ENCODE results near the gene SP140. TPM values are rescaled to one million over a fixed set of nuclear protein-coding genes. Genes with fewer than 3 reads are reported as not detected.

The SP140 gene
- total and polyA plus RNA-seq, 2 of the 8 experiments (the other 6 are each of a cell fraction or from before 2014, with no cell fraction given), result 0.23 to 1.3 TPM

DNA sequence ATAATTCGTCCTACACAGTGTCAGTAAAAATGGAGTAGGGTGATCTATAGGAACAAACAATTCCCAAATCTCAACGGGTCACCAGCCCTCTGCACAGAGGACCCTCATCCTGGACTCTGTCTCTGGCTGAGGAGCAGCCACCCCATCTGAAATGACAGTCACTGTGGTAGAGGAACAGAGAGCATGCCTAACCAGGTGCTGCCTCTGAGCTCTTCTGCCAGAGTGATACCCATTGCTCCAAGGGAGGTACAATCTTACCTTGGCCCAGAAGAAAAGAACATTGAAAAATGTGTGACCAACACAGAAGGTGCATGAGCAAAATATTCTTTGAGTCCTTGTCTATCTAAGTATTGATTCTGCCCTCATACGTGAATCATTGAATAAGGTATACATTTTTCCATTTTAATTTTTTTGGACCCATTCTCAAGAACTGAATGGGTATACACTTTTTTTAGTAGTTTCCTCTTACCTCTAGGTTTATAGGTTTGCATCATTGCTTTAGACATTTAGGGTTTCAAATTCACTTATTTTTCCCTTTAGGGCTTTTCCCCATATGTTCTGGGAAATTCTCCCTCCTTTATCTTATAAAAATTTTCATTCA is 8.7 kb downstream of the SP140 start:
- Histone ChIP-seq H3K36me3 (ENCODE audit: control insufficient read depth in 2 of 4, insufficient read depth in 4 of 4, low read length in 3 of 4) (no peaks in the 10 kb centered on the region; a peak in 1 of 8 replicates), H2BK12ac (ENCODE audit: low read depth, low read length) (no peak overlapping the region), H4K8ac (ENCODE audit: extremely low read depth, insufficient read depth, low read length) (no peak overlapping the region), H3K23me2 (ENCODE audit: low read depth, low read length) (no peaks in the 10 kb centered on the region), H2BK20ac (ENCODE audit: low read length) (no peak overlapping the region), H3K18ac (ENCODE audit: extremely low read depth, low read length) (no peak overlapping the region; the same call in 1 of the 2 replicates), H3K4ac (replicated peaks; ENCODE audit: insufficient read length, low read depth, low read length) (no peak overlapping the region), H3K79me1 (ENCODE audit: low read depth, low read length) (no peaks in the 10 kb centered on the region), H3K4me2 (ENCODE audit: insufficient read depth in 1 of 2, low read depth in 2 of 2, low read length in 2 of 2) (no peak overlapping the region), H2BK5ac (ENCODE audit: low read depth, low read length) (no peak overlapping the region), H3K27ac (ENCODE audit: low read depth, low read length) (no peak overlapping the region), H4K5ac (ENCODE audit: insufficient read length, low read depth, low read length) (no peak overlapping the region), H3K23ac (ENCODE audit: insufficient read length) (no peak overlapping the region), H3K14ac (ENCODE audit: insufficient read length) (no peak overlapping the region), H2BK120ac (replicated peaks; ENCODE audit: low read depth, low read length) (no peak overlapping the region), H3K9me3 (ENCODE audit: insufficient read depth in 2 of 2, low read depth in 1 of 2, low read length in 1 of 2) (no peaks in the 10 kb centered on the region; a peak in 1 of 4 replicates), H4K20me1 (replicated peaks in 1 of 2; ENCODE audit: control insufficient read depth in 1 of 2, insufficient read depth in 2 of 2, low read length in 2 of 2) (no peaks in the 10 kb centered on the region), H3K4me3 (ENCODE audit: extremely low read depth in 1 of 4, insufficient read depth in 2 of 4, low read depth in 3 of 4, low read length in 4 of 4) (no peak overlapping the region), H3K79me2 (ENCODE audit: control insufficient read depth in 1 of 2, insufficient read depth in 2 of 2, low read length in 2 of 2) (no peaks in the 10 kb centered on the region), H2BK15ac (ENCODE audit: low read length) (no peak overlapping the region), H2AFZ (ENCODE audit: low read length) (no peak overlapping the region), H4K91ac (replicated peaks; ENCODE audit: insufficient read length, low read length) (no peak overlapping the region), H3K27me3 (replicated peaks in 1 of 4; ENCODE audit: control insufficient read depth in 3 of 4, extremely low read depth in 1 of 4, insufficient read depth in 3 of 4, low read length in 3 of 4) (no peaks in the 10 kb centered on the region), H2AK5ac (ENCODE audit: low read depth, low read length) (no peak overlapping the region), H3K56ac (replicated peaks; ENCODE audit: insufficient read length, low read depth, low read length) (no peak overlapping the region), H3K9ac (replicated peaks in 1 of 4; ENCODE audit: extremely low read depth in 1 of 4, low read depth in 3 of 4, low read length in 3 of 4) (no peak overlapping the region), H3K4me1 (replicated peaks in 1 of 4; ENCODE audit: control insufficient read depth in 3 of 4, insufficient read depth in 4 of 4, low read length in 3 of 4) (peaks cover 0 to 3% (median 0%) of the 10 kb centered on the region in 4 experiments; a peak in 1 of 7 replicates)
- 83% methylated on average over 3 of the region's 3 CpGs; no CpG with 5 or more reads in 1 of the 2 experiments for WGBS, 2 experiments (ENCODE audit: extremely low coverage in 1 of 2, insufficient coverage in 1 of 2, insufficient read length in 1 of 2, insufficient replicate concordance in 2 of 2, low coverage in 1 of 2, low lambda C conversion rate in 2 of 2, missing lambda C conversion rate in 1 of 2)
- POLR2A ChIA-PET (ENCODE audit: partially characterized antibody), result no interaction called here
- DNase-seq (ENCODE audit: low read depth in 1 of 2, low spot score in 2 of 2) (no peak), FAIRE-seq (no peak)
- CTCF ChIA-PET (ENCODE audit: partially characterized antibody), result no interaction called here
- TF ChIP-seq TAF7 (optimal IDR thresholded peaks at IDR 0.05; ENCODE audit: borderline replicate concordance, low read depth, low read length), result no peak
- no peak for TF ChIP-seq ASH2L (IDR thresholded peaks at IDR 0.05; ENCODE audit: low read length)
- no peak for TF ChIP-seq SP1 (IDR thresholded peaks at IDR 0.05; ENCODE audit: low read depth, low read length)
- TF ChIP-seq JUN (IDR thresholded peaks at IDR 0.05; ENCODE audit: low read depth, low read length), result no peak
